GM10266 (cell line): Measurements from ENCODE around the gene GALR1.

Experiments used
- DNase-seq: peaks from one replicate; pipeline ENCODE4 v3.0.0; 2012; ENCODE audit errors: extremely low spot score
- TF ChIP-seq, protein P1 (sequence below): IDR thresholded peaks from 2 replicates; pipeline ENCODE4 v1.5.1; 2012; ENCODE audit warnings: mild to moderate bottlenecking, low read depth; ENCODE audit not compliant: control insufficient read depth, insufficient read depth; ENCODE audit errors: missing control alignments

The GALR1 gene

GRCh38 chr18:77300579-77300978 lies 50.9 kb downstream of the GALR1 start:
- DNase-seq = no peak
- TF ChIP-seq, protein P1, sequence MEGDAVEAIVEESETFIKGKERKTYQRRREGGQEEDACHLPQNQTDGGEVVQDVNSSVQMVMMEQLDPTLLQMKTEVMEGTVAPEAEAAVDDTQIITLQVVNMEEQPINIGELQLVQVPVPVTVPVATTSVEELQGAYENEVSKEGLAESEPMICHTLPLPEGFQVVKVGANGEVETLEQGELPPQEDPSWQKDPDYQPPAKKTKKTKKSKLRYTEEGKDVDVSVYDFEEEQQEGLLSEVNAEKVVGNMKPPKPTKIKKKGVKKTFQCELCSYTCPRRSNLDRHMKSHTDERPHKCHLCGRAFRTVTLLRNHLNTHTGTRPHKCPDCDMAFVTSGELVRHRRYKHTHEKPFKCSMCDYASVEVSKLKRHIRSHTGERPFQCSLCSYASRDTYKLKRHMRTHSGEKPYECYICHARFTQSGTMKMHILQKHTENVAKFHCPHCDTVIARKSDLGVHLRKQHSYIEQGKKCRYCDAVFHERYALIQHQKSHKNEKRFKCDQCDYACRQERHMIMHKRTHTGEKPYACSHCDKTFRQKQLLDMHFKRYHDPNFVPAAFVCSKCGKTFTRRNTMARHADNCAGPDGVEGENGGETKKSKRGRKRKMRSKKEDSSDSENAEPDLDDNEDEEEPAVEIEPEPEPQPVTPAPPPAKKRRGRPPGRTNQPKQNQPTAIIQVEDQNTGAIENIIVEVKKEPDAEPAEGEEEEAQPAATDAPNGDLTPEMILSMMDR = no peak

- TF ChIP-seq, protein P1 = no peak
- no peak for DNase-seq
These were observed 54.6 kb downstream of the GALR1 start for GRCh38 chr18:77304268-77304667.

DNA sequence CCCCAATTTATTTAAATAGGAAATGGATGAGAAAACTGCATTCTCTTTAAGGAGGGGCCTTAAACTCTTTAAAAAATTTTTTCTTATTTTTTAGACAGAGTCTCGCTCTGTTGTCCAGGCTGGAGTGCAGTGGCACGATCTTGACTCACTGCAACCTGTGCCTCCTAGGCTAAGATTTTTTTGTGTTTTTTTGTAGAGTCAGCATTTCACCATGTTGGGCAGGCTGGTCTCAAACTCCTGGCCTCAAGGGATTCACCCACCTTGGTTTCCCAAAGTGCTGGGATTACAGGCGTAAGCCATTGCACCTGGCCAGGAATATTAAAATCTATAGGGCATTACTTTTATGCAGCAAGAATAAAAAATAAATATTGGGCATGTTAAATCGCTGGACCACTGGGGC lies 56.0 kb downstream of the GALR1 start:
- TF ChIP-seq, protein P1 = no peak
- DNase-seq = no peak

GRCh38 chr18:77308216-77308615 lies 58.6 kb downstream of the GALR1 start:
- DNase-seq = no peak
- TF ChIP-seq, protein P1 = no peak

- DNase-seq = no peak
- TF ChIP-seq, protein P1 = no peak
These were observed 64.9 kb downstream of the GALR1 start for GRCh38 chr18:77314511-77314910.

- no peak for DNase-seq
- TF ChIP-seq, protein P1 = no peak
These were observed 65.3 kb downstream of the GALR1 start for GRCh38 chr18:77314952-77315351.

GRCh38 chr18:77316008-77316407 lies 66.4 kb downstream of the GALR1 start:
- no peak for DNase-seq
- TF ChIP-seq, protein P1 = no peak

DNA sequence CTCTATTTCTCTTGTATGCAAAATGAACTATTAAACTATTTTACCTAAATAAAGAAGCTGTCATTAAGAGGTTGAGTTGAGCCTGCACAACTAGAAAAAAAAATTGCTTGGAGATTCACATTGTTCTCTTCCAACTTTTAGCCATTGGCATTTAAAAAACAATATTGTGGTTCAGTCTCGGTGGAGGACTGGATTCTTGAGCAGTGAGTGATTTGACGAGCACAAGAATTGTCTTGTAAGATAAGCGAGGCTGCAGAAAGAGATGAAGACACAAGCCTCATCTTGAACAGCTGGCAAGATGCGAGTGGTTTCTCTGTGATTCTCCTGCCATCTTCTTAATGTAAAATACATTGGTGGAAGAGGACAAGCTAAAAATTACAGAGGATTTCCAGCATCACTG lies 67.0 kb downstream of the GALR1 start:
- no peak for DNase-seq
- TF ChIP-seq, protein P1 = no peak
